ENCODE measurements around the gene TNNC2.

TNNC2 gene

DNA sequence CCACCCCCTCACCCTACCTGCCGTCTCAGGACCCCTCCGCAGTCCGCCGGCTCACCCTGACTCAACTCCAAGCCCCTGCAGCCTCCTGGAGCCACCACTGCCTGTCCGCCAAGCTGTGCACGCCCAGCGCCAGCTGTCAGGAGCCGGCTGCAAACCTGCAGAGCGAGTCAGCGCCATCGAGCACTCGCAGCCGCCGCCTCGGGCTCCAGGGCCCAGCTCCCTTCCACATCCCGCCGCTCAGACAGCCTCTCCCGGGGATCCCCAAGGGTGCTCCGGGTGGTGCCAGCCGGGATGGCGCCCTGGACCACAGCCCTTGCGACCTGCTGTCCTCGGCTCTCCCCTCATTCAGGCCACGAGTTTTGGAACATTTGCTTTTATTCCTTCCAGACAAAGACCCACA, 4.3 kb downstream of the TNNC2 start:
- Histone ChIP-seq H3K27me3 (ENCODE audit: control insufficient read depth, insufficient read depth, low read length) (no peaks in the 10 kb centered on the region; the same call in 1 of the 2 replicates), H3K9me3 (ENCODE audit: control insufficient read depth, insufficient read depth, low read length) (no peaks in the 10 kb centered on the region), H3K36me3 (ENCODE audit: control insufficient read depth, insufficient read depth, low read length) (no peaks in the 10 kb centered on the region; the same call in 1 of the 2 replicates), H3K4me3 (ENCODE audit: low read length) (no peak overlapping the region), H3K4me1 (ENCODE audit: control insufficient read depth, insufficient read depth, low read length) (peaks cover 2% of the 10 kb centered on the region; the same call in 1 of the 2 replicates), H3K27ac (ENCODE audit: low read length) (no peak overlapping the region)
- no CpG with 5 or more reads among the region's 24 CpGs for WGBS (ENCODE audit: insufficient coverage, insufficient read length)
- DNase-seq (ENCODE audit: low read depth, low spot score) = no peak

GRCh38 chr20:45821947-45822346, 5.2 kb downstream of the TNNC2 start:
- no peak for DNase-seq (ENCODE audit: low read depth, low spot score)
- no peaks in the 10 kb centered on the region for H3K9me3 ChIP-seq (ENCODE audit: control insufficient read depth, insufficient read depth, low read length)
- no peaks in the 10 kb centered on the region; the same call in 1 of the 2 replicates for H3K36me3 ChIP-seq (ENCODE audit: control insufficient read depth, insufficient read depth, low read length)
- H3K27me3 ChIP-seq (ENCODE audit: control insufficient read depth, insufficient read depth, low read length) = no peaks in the 10 kb centered on the region; the same call in 1 of the 2 replicates
- no CpG with 5 or more reads among the region's 2 CpGs for WGBS (ENCODE audit: insufficient coverage, insufficient read length)
- no peak overlapping the region for H3K27ac ChIP-seq (ENCODE audit: low read length)
- peaks cover 2% of the 10 kb centered on the region; the same call in 1 of the 2 replicates for H3K4me1 ChIP-seq (ENCODE audit: control insufficient read depth, insufficient read depth, low read length)
- no peak overlapping the region for H3K4me3 ChIP-seq (ENCODE audit: low read length)

DNA sequence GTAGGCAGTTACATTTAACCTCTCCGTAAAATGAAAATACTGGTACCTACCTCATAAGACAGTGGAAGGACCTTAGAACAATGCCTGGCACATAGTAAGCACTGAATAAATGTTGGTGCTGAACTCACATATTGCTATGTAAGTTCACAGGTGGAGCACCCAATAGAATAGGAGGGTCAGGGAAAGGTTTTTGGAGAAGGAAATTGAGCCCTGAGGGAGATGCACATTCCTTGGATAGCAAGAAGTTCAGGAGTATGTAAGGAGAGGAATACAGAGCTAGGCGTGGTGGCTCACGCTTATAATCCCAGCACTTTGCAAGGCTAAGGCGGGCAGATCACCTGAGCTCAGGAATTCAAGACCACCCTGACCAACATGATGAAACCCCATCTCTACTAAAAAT, 7.6 kb downstream of the TNNC2 start:
- Histone ChIP-seq H3K9me3 (ENCODE audit: control insufficient read depth, insufficient read depth, low read length) (no peaks in the 10 kb centered on the region), H3K36me3 (ENCODE audit: control insufficient read depth, insufficient read depth, low read length) (peaks cover 13% of the 10 kb centered on the region), H3K27ac (ENCODE audit: low read length) (no peak overlapping the region), H3K4me1 (ENCODE audit: control insufficient read depth, insufficient read depth, low read length) (peaks cover 2% of the 10 kb centered on the region; the same call in 1 of the 2 replicates), H3K27me3 (ENCODE audit: control insufficient read depth, insufficient read depth, low read length) (no peaks in the 10 kb centered on the region; the same call in 1 of the 2 replicates), H3K4me3 (ENCODE audit: low read length) (no peak overlapping the region)
- no peak for DNase-seq (ENCODE audit: low read depth, low spot score)
- no CpG with 5 or more reads among the region's 4 CpGs for WGBS (ENCODE audit: insufficient coverage, insufficient read length)

GRCh38 chr20:45818239-45818638, 8.9 kb downstream of the TNNC2 start:
- no CpG with 5 or more reads among the region's 3 CpGs for WGBS (ENCODE audit: insufficient coverage, insufficient read length)

DNA sequence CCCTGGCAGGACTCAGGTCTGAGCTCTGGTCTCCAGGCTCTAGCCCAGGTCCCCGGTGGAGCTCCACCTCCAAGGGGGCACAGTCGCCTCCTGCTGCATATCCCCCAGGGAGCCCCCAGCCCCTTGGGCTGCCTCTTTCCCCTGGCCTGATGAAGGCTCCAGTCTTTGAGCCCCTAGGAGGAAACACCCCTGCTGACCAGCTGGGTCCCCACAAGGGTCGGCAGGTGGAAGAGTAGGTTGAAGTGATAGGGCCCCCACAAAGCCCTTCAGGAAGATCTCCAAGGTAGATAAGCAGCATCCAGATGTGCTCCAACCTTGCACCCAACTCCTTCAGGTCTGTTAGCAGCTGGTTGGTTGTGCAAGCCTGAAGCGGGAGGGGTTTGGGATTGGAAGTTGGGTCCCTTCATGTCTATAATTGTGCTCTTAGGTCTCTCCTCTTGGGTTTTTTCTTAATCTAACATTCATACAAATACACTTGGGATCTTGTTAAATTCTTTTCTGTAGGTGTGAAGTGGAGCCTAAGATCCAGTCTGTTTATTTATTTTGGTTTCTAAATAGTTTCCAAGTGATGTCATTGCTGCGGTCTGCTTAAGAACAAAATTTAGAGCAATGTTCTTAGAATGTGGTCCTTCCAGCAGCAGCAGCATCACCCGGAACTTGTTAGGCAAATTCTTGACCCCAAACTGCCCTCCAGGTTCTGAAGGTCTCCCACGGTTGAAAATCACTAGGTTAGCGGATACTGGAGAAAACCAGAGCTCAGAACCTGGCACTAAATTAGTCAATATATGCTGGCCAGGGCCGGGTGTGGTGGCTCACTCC, 9.5 kb downstream of the TNNC2 start:
- Histone ChIP-seq H3K27me3 (ENCODE audit: control insufficient read depth, insufficient read depth, low read length) (no peaks in the 10 kb centered on the region), H3K36me3 (ENCODE audit: control insufficient read depth, insufficient read depth, low read length) (peaks cover 17% of the 10 kb centered on the region), H3K4me1 (ENCODE audit: control insufficient read depth, insufficient read depth, low read length) (0 out of 2 replicates have a peak, but pooled peaks cover 1% of the 10 kb centered on the region), H3K27ac (ENCODE audit: low read length) (no peak overlapping the region), H3K9me3 (ENCODE audit: control insufficient read depth, insufficient read depth, low read length) (no peaks in the 10 kb centered on the region), H3K4me3 (ENCODE audit: low read length) (no peak overlapping the region)
- DNase-seq (ENCODE audit: low read depth, low spot score) = no peak
- no CpG with 5 or more reads among the region's 9 CpGs for WGBS (ENCODE audit: insufficient coverage, insufficient read length)

More at GRCh38 chr20:45818239-45818638, 8.9 kb downstream of the TNNC2 start:
- Histone ChIP-seq H3K36me3 (ENCODE audit: control insufficient read depth, insufficient read depth, low read length) (peaks cover 17% of the 10 kb centered on the region), H3K27me3 (ENCODE audit: control insufficient read depth, insufficient read depth, low read length) (no peaks in the 10 kb centered on the region; the same call in 1 of the 2 replicates), H3K4me3 (ENCODE audit: low read length) (no peak overlapping the region), H3K9me3 (ENCODE audit: control insufficient read depth, insufficient read depth, low read length) (no peaks in the 10 kb centered on the region), H3K27ac (ENCODE audit: low read length) (no peak overlapping the region), H3K4me1 (ENCODE audit: control insufficient read depth, insufficient read depth, low read length) (no peaks in the 10 kb centered on the region)
- no peak for DNase-seq (ENCODE audit: low read depth, low spot score)

DNA sequence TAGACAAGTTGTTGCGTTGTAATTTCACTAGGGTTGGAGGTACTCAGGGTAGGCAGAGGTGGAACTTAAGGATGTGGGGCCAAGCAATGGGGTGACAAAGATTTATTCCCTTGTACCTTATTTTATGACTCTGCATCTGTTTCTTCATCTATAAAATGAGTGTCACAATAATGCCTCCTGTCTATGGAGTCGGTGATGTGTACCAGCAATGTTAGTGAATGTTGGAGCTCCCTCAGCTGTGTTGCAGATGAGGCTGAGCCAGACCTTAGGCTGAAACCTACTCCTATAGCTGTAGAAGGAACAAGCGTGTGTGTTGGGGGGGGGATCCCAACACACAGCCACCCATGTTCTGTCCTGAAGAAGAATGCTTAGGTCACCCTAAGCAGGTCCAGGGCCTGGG, 10.2 kb downstream of the TNNC2 start:
- H3K27me3 ChIP-seq (ENCODE audit: control insufficient read depth, insufficient read depth, low read length) = no peaks in the 10 kb centered on the region
- H3K4me3 ChIP-seq (ENCODE audit: low read length) = no peak overlapping the region
- no peak overlapping the region for H3K27ac ChIP-seq (ENCODE audit: low read length)
- DNase-seq (ENCODE audit: low read depth, low spot score) = no peak
- H3K36me3 ChIP-seq (ENCODE audit: control insufficient read depth, insufficient read depth, low read length) = peaks cover 17% of the 10 kb centered on the region
- 0 out of 2 replicates have a peak, but pooled peaks cover 1% of the 10 kb centered on the region for H3K4me1 ChIP-seq (ENCODE audit: control insufficient read depth, insufficient read depth, low read length)
- WGBS (ENCODE audit: insufficient coverage, insufficient read length) = no CpG with 5 or more reads among the region's 3 CpGs
- no peaks in the 10 kb centered on the region for H3K9me3 ChIP-seq (ENCODE audit: control insufficient read depth, insufficient read depth, low read length)

DNA sequence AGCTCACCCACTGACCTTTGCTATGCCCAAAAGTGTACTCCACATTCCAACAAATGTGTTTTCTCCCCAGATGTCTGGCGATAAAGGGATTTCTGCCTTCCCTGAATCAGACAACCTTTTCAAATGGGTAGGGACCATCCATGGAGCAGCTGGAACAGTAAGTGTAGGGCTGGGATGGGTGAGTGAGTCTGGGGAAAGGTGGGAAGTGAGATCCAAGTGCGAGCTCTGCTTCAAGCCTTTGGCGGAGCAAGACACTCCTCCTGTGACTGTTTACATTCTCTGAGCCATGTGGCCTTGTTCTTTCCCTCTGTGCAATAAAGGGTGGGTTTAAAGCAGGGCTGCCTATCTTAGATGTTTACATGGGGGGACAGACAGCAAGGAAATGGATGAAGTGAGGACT, 12.8 kb downstream of the TNNC2 start:
- Histone ChIP-seq H3K9me3 (ENCODE audit: control insufficient read depth, insufficient read depth, low read length) (no peaks in the 10 kb centered on the region), H3K4me3 (ENCODE audit: low read length) (no peak overlapping the region), H3K27me3 (ENCODE audit: control insufficient read depth, insufficient read depth, low read length) (no peaks in the 10 kb centered on the region), H3K27ac (ENCODE audit: low read length) (no peak overlapping the region), H3K36me3 (ENCODE audit: control insufficient read depth, insufficient read depth, low read length) (peaks cover 23% of the 10 kb centered on the region), H3K4me1 (ENCODE audit: control insufficient read depth, insufficient read depth, low read length) (0 out of 2 replicates have a peak, but pooled peaks cover 1% of the 10 kb centered on the region)
- DNase-seq (ENCODE audit: low read depth, low spot score) = no peak
- WGBS (ENCODE audit: insufficient coverage, insufficient read length) = no CpG with 5 or more reads among the region's 3 CpGs

DNA sequence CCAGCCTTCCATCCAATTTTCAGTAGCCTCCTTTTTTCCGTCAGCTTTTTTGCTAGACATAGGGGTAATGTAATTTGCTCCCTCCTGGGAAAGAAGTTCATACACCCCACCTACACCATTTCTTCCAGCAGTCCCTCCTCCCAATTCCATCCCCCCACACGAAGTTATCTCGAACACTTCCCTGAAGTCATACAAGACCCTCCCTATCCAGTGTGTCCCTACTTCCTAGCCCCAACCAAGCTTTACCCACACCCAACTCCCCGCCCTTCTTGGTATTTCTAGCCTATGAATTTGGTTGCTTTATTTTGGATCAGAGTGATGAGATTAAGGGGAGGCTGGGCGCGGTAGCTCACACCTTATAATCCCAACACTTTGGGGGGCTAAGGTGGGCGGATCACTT, 13.6 kb downstream of the TNNC2 start:
- no peak overlapping the region for H3K27ac ChIP-seq (ENCODE audit: low read length)

DNA sequence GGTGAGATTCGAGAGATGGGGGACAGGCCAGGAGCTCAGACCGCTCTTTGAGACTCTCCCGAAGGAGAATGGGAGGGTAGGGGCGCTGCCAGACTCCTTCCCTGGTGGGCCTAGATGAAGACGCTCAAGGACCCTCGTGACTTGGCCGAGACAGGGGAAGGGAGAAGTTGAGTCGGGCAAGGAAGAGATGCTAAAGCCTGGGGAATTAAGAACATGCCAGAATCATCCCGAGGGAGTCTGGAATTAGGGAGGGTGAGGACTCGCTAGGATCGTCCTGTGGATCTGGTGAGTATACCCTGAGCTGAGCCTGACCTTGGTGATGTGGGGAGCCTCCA, 14.1 kb downstream of the TNNC2 start:
- Histone ChIP-seq H3K4me1 (ENCODE audit: control insufficient read depth, insufficient read depth, low read length) (0 out of 2 replicates have a peak, but pooled peaks cover 1% of the 10 kb centered on the region), H3K27me3 (ENCODE audit: control insufficient read depth, insufficient read depth, low read length) (no peaks in the 10 kb centered on the region), H3K9me3 (ENCODE audit: control insufficient read depth, insufficient read depth, low read length) (no peaks in the 10 kb centered on the region), H3K27ac (ENCODE audit: low read length) (no peak overlapping the region), H3K36me3 (ENCODE audit: control insufficient read depth, insufficient read depth, low read length) (peaks cover 28% of the 10 kb centered on the region), H3K4me3 (ENCODE audit: low read length) (peak overlapping the region; percentile 97)
- no peak for DNase-seq (ENCODE audit: low read depth, low spot score)
- no CpG with 5 or more reads among the region's 11 CpGs for WGBS (ENCODE audit: insufficient coverage, insufficient read length)

More for the DNA sequence above, 13.6 kb downstream of the TNNC2 start:
- DNase-seq (ENCODE audit: low read depth, low spot score) = no peak
- 0 out of 2 replicates have a peak, but pooled peaks cover 1% of the 10 kb centered on the region for H3K4me1 ChIP-seq (ENCODE audit: control insufficient read depth, insufficient read depth, low read length)
- no peaks in the 10 kb centered on the region for H3K27me3 ChIP-seq (ENCODE audit: control insufficient read depth, insufficient read depth, low read length)
- peak overlapping the region; percentile 97; the same call in 1 of the 2 replicates for H3K4me3 ChIP-seq (ENCODE audit: low read length)
- peaks cover 28% of the 10 kb centered on the region for H3K36me3 ChIP-seq (ENCODE audit: control insufficient read depth, insufficient read depth, low read length)
- no CpG with 5 or more reads among the region's 7 CpGs for WGBS (ENCODE audit: insufficient coverage, insufficient read length)
- no peaks in the 10 kb centered on the region for H3K9me3 ChIP-seq (ENCODE audit: control insufficient read depth, insufficient read depth, low read length)

GRCh38 chr20:45812157-45813005, 14.7 kb downstream of the TNNC2 start, which contains the start of gene UBE2C:
UBE2C (plus strand) TSS chr20:45812644; CDS start chr20:45812696, 52 bp downstream.
- no CpG with 5 or more reads among the region's 65 CpGs for WGBS (ENCODE audit: insufficient coverage, insufficient read length)
- peak within 1 kb of the TSS; percentile 97 for H3K4me3 ChIP-seq (ENCODE audit: low read length)

More at GRCh38 chr20:45812157-45813005, 14.7 kb downstream of the TNNC2 start, which contains the start of gene UBE2C:
- H3K27ac ChIP-seq (ENCODE audit: low read length) = no peak within 1 kb of the TSS
- no peaks in the 10 kb centered on the region for H3K9me3 ChIP-seq (ENCODE audit: control insufficient read depth, insufficient read depth, low read length)
- peaks cover 28% of the 10 kb centered on the region for H3K36me3 ChIP-seq (ENCODE audit: control insufficient read depth, insufficient read depth, low read length)
- 0 out of 2 replicates have a peak, but pooled peaks cover 1% of the 10 kb centered on the region for H3K4me1 ChIP-seq (ENCODE audit: control insufficient read depth, insufficient read depth, low read length)
- peak; percentile 100 for DNase-seq (ENCODE audit: low read depth, low spot score)
- no peaks in the 10 kb centered on the region for H3K27me3 ChIP-seq (ENCODE audit: control insufficient read depth, insufficient read depth, low read length)
